IPS-20b (cell line): ENCODE measurements around the gene ACTL7B.

Experiments used
- H3K27ac ChIP-seq: one replicate; pipeline ENCODE4 v1.5.1; 2013; ENCODE audit warnings: low read length
- H3K27me3 ChIP-seq: 2 replicates; pipeline ENCODE4 v1.6.1; 2013; ENCODE audit warnings: mild to moderate bottlenecking, low read length, inconsistent platforms; ENCODE audit not compliant: insufficient read depth
- H3K36me3 ChIP-seq: 2 replicates; pipeline ENCODE4 v1.6.1; 2013; ENCODE audit warnings: low read depth, mild to moderate bottlenecking, inconsistent platforms, low read length, moderate library complexity; ENCODE audit not compliant: insufficient read depth
- H3K4me1 ChIP-seq: 2 replicates; pipeline ENCODE4 v1.6.1; 2013; ENCODE audit warnings: mild to moderate bottlenecking, control low read depth, inconsistent platforms, low read length, moderate library complexity; ENCODE audit not compliant: insufficient read depth
- H3K4me3 ChIP-seq: 2 replicates; pipeline ENCODE4 v1.5.1; 2013; ENCODE audit warnings: mild to moderate bottlenecking, low read length, inconsistent platforms
- H3K9ac ChIP-seq: 2 replicates; pipeline ENCODE4 v1.6.1; 2013; ENCODE audit warnings: low read depth, mild to moderate bottlenecking, inconsistent platforms, low read length, moderate library complexity
- H3K9me3 ChIP-seq: 2 replicates; pipeline ENCODE4 v1.6.1; 2013; ENCODE audit warnings: mild to moderate bottlenecking, low read depth, low read length, inconsistent platforms; ENCODE audit not compliant: insufficient read depth

ACTL7B gene

DNA sequence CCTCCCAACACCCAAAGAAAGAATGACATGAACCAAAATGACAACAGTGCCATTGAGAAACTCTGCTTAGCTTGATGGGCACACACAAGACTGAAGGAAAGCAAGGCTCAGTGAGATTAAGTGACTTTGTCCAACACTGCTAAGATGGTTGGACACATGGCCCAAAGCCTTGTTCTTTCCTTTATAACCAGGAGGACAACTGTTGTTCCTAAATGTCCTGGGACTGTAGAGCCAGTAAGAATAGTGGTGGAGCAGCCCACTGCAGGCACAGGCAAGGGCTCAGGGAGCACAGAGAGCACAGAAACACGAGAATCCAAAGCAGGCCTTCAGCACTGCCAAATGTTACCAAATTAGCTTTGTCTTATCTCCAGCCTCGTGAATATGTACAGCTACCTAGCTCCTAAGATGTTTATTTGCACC is 10.2 kb upstream of the ACTL7B start:
- H3K9me3 ChIP-seq, result no peaks in the 10 kb centered on the region

DNA sequence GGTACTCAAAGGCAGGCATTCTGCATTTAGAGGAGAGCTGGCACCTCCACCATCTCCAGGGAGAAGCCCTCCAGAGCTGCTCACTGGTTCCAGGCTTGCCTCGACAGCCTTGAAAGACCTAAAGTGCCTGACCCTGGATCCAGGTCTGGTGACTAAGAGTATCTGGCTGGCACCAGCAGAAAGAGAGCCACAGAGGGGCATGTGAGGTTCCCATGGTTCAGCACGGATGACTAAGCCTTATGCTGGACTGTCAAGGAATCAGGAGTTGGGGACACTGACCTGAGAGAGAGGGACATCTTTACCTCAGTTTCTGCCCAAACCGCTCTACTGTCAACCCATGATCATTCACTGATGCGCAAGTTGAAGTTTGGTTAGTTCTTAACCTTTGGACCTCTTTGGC is 9.3 kb upstream of the ACTL7B start:
- Histone ChIP-seq H3K27me3 (no peaks in the 10 kb centered on the region), H3K36me3 (peaks cover 29% of the 10 kb centered on the region; the same call in 1 of the 2 replicates), H3K4me3 (no peak overlapping the region), H3K27ac (no peak overlapping the region), H3K4me1 (no peaks in the 10 kb centered on the region), H3K9ac (no peak overlapping the region), H3K9me3 (no peaks in the 10 kb centered on the region)

More for the DNA sequence above, 10.2 kb upstream of the ACTL7B start:
- Histone ChIP-seq H3K36me3 (peaks cover 37% of the 10 kb centered on the region), H3K4me1 (no peaks in the 10 kb centered on the region), H3K27ac (no peak overlapping the region), H3K9ac (no peak overlapping the region), H3K4me3 (no peak overlapping the region), H3K27me3 (no peaks in the 10 kb centered on the region)

DNA sequence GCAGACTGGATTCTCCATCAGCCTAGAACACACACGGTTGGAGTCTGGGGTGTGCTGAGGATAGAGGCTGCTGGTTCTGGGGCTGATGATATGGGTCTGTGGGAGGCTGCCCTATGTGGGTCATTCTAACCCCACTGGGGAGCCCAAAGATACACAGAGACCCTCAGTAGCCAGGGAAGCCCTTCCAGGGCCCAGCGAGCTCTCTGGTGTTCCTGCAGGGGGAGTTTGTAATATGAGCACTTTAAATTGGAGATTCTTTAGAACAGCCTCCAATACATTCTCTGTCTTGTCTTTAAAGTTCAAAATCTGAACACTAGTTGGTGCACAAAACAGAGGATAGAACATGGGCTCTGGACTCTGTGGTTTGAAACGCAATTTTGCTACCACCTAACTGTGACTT is 8.7 kb upstream of the ACTL7B start:
- Histone ChIP-seq H3K4me1 (no peaks in the 10 kb centered on the region), H3K36me3 (peaks cover 23% of the 10 kb centered on the region; the same call in 1 of the 2 replicates), H3K4me3 (no peak overlapping the region), H3K27ac (no peak overlapping the region), H3K9me3 (no peaks in the 10 kb centered on the region), H3K27me3 (no peaks in the 10 kb centered on the region), H3K9ac (no peak overlapping the region)

DNA sequence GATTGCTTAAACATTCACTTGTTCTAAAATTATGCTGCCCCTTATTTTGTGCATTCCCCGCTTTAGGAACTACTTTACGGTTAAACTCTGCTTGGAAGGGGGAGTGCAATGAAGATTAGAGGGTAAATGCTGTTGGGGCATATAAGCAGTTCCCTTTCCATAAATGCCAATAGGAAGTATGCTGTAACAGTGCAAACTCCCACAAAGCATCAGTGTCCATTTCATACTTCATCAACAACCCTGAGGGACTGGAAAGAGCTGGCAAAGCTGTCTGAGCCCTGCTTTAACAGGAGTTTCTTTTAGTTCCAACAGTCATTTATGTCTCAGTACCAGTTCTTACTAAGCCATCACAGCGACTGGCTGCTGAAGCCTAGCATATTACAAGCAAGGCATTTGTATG is 8.1 kb upstream of the ACTL7B start:
- no peak overlapping the region for H3K27ac ChIP-seq
- no peaks in the 10 kb centered on the region for H3K27me3 ChIP-seq
- H3K9me3 ChIP-seq, result no peaks in the 10 kb centered on the region
- H3K36me3 ChIP-seq, result peaks cover 18% of the 10 kb centered on the region; the same call in 1 of the 2 replicates
- H3K9ac ChIP-seq, result no peak overlapping the region; the same call in 1 of the 2 replicates
- no peaks in the 10 kb centered on the region for H3K4me1 ChIP-seq
- H3K4me3 ChIP-seq, result no peak overlapping the region

DNA sequence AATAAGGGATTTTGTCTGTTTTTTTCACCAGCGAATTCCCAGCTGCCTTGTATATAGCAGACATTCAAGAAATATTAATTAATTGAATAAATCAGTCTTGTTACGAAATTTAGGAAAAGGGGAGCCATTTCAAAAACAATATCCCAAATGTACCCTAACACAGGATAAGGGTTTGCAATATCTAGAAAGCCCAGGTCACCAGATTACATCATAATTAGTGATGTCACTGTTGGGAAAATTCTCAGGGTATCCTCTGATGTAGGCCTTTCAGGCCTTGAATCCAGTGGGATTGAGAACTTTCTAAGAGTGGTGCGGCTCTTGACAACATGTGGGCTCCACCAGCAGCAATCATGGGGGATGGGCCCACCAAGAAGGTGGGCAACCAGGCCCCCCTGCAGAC is 6.2 kb upstream of the ACTL7B start, which contains the start of gene ACTL7A:
TSS of gene ACTL7A (plus strand) at position 270 of the 400 bp plus-strand sequence. CDS start at position 327, 57 bp downstream.
- Histone ChIP-seq H3K36me3 (no peaks in the 10 kb centered on the region; the same call in 1 of the 2 replicates), H3K27ac (no peak within 1 kb of the TSS), H3K9me3 (no peaks in the 10 kb centered on the region), H3K4me1 (no peaks in the 10 kb centered on the region), H3K9ac (no peak within 1 kb of the TSS), H3K4me3 (no peak within 1 kb of the TSS), H3K27me3 (no peaks in the 10 kb centered on the region)

GRCh38 chr9:108861464-108861863 is 5.7 kb upstream of the ACTL7B start:
- no peaks in the 10 kb centered on the region for H3K36me3 ChIP-seq
- no peaks in the 10 kb centered on the region for H3K9me3 ChIP-seq
- no peak overlapping the region for H3K27ac ChIP-seq
- H3K9ac ChIP-seq, result no peak overlapping the region
- no peak overlapping the region for H3K4me3 ChIP-seq
- H3K4me1 ChIP-seq, result no peaks in the 10 kb centered on the region
- H3K27me3 ChIP-seq, result no peaks in the 10 kb centered on the region

- H3K27ac ChIP-seq, result no peak overlapping the region
- no peaks in the 10 kb centered on the region for H3K9me3 ChIP-seq
- H3K9ac ChIP-seq, result no peak overlapping the region
- no peaks in the 10 kb centered on the region for H3K36me3 ChIP-seq
- no peaks in the 10 kb centered on the region for H3K27me3 ChIP-seq
- no peak overlapping the region for H3K4me3 ChIP-seq
- H3K4me1 ChIP-seq, result no peaks in the 10 kb centered on the region
Observed at GRCh38 chr9:108860764-108861163, 5.0 kb upstream of the ACTL7B start.

- Histone ChIP-seq H3K9ac (no peak overlapping the region), H3K4me3 (no peak overlapping the region), H3K27ac (no peak overlapping the region), H3K36me3 (no peaks in the 10 kb centered on the region), H3K9me3 (no peaks in the 10 kb centered on the region), H3K4me1 (no peaks in the 10 kb centered on the region), H3K27me3 (no peaks in the 10 kb centered on the region)
Observed at GRCh38 chr9:108860354-108860753, 4.6 kb upstream of the ACTL7B start.

DNA sequence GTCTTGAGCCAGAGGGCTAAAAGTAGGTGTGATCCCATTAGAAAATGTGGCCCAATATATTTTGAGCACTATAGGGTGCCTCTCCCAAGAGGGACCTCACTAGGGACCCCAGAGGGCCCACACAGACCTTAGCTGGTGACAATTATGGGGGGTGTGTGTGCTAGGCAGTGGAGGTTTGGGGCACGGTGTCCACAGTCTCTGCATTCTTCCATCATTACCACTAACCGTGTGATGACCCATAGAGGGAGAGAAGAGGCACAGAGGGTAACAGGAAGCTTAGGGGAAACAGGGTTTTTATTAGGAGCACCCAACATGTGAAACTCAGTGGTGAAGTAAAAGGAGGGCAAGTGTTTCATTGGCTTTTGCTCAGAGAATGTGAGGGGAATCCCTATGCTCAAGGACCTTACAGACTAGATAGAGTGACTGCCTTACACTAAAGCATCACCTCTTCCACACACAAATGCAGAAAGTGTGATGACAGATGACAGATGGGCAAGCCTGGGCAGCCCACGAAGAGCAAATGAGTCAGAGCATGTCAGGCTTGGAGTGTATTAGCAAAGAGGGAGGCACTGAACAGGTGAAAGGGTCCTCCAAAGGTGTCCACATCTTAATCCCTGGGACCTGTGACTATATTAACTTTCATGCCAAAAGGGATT is 3.8 kb upstream of the ACTL7B start:
- H3K9ac ChIP-seq, result no peak overlapping the region

DNA sequence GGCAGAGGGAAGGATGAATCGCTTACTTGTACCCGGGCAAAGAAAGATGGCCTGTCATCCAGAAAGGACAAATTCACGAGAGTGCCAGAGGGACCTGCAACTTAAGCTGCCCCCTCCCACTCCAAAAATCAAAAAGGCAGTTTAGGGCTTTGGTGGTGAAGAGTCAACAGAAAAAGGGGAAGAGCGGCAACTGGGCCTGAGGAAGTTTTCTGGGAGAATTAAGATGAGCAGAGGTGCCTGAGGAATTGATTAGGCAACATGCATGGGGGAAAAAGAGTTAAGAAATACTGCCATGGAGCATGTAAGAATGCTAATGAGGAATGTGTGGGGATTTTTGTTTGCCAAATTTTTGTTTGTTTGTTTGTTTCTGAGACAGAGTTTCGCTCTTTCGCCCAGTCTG is 1.8 kb upstream of the ACTL7B start:
- Histone ChIP-seq H3K4me1 (no peaks in the 10 kb centered on the region), H3K27ac (no peak overlapping the region), H3K9me3 (no peaks in the 10 kb centered on the region), H3K4me3 (no peak overlapping the region), H3K27me3 (no peaks in the 10 kb centered on the region), H3K9ac (no peak overlapping the region), H3K36me3 (no peaks in the 10 kb centered on the region)

More for the DNA sequence above, 3.8 kb upstream of the ACTL7B start:
- H3K27ac ChIP-seq, result no peak overlapping the region
- H3K27me3 ChIP-seq, result no peaks in the 10 kb centered on the region
- H3K9me3 ChIP-seq, result no peaks in the 10 kb centered on the region
- H3K4me3 ChIP-seq, result no peak overlapping the region
- no peaks in the 10 kb centered on the region for H3K4me1 ChIP-seq
- H3K36me3 ChIP-seq, result no peaks in the 10 kb centered on the region

GRCh38 chr9:108855529-108855886 is 278 bp downstream of the ACTL7B start:
- H3K9me3 ChIP-seq, result no peaks in the 10 kb centered on the region
- no peaks in the 10 kb centered on the region for H3K27me3 ChIP-seq
- H3K4me3 ChIP-seq, result no peak overlapping the region
- H3K36me3 ChIP-seq, result no peaks in the 10 kb centered on the region
- H3K4me1 ChIP-seq, result no peaks in the 10 kb centered on the region
- H3K27ac ChIP-seq, result no peak overlapping the region
- H3K9ac ChIP-seq, result no peak overlapping the region

GRCh38 chr9:108854641-108855528 is 901 bp downstream of the ACTL7B start:
- Histone ChIP-seq H3K4me3 (no peak overlapping the region), H3K27me3 (no peaks in the 10 kb centered on the region), H3K36me3 (no peaks in the 10 kb centered on the region), H3K9me3 (no peaks in the 10 kb centered on the region), H3K4me1 (no peaks in the 10 kb centered on the region), H3K9ac (no peak overlapping the region), H3K27ac (no peak overlapping the region)
